IMR-90 (cell line): Measurements from ENCODE around the gene FANCG. TPM values are rescaled to one million over a fixed set of nuclear protein-coding genes. Genes with fewer than 3 reads are reported as not detected.

Source experiments
- ATAC-seq: fragments of 200-7000 bp; cut with Tn5 transposase; 2 replicates; pipeline ENCODE4 v1.9.1; 2020; ENCODE audit warnings: low read depth, mild to moderate bottlenecking, moderate library complexity
- BruUV-seq: library from RNA; stranded (reverse); fragments of 400-500 nt; replicated peaks from 2 replicates; lab custom pipeline; 2021; lab: Mats Ljungman, UMichigan
- CTCF ChIA-PET: fragments of 300-600 bp; formaldehyde crosslinking; extraction: SDS; loops from one replicate; lab custom pipeline; 2021; ENCODE audit warnings: antibody characterized with exemption; lab: Yijun Ruan, JAX
- POLR2A ChIA-PET: fragments of 300-600 bp; sonication (Branson Sonifier 250); formaldehyde crosslinking; loops from one replicate; lab custom pipeline; 2022; ENCODE audit warnings: antibody characterized with exemption; ENCODE audit not compliant: unreplicated experiment; lab: Charles Lee
- DNase-seq: peaks from one replicate; pipeline ENCODE4 v3.0.0; 2013
- H2AFZ ChIP-seq: replicated peaks from 2 replicates; pipeline ENCODE3; 2013; ENCODE audit warnings: low read length, mild to moderate bottlenecking; ENCODE audit not compliant: poor library complexity
- H2AK5ac ChIP-seq: 2 replicates; pipeline ENCODE4 v1.6.1; 2013; ENCODE audit warnings: low read depth, low read length, inconsistent platforms
- H2AK9ac ChIP-seq: replicated peaks from 2 replicates; pipeline ENCODE3; 2013; ENCODE audit warnings: mild to moderate bottlenecking, low read depth, low read length, moderate library complexity; ENCODE audit not compliant: poor library complexity
- H2BK120ac ChIP-seq: 2 replicates; pipeline ENCODE4 v1.6.1; 2013; ENCODE audit warnings: low read depth, low read length, inconsistent platforms
- H2BK15ac ChIP-seq: 3 replicates; pipeline ENCODE4 v1.6.1; 2013; ENCODE audit warnings: low read depth, low read length, inconsistent platforms
- H2BK20ac ChIP-seq: 2 replicates; pipeline ENCODE4 v1.6.1; 2013; ENCODE audit warnings: low read depth, mild to moderate bottlenecking, inconsistent platforms, low read length, moderate library complexity
- H2BK5ac ChIP-seq: 2 replicates; pipeline ENCODE4 v1.6.1; 2013; ENCODE audit warnings: mild to moderate bottlenecking, low read depth, low read length, inconsistent platforms; ENCODE audit not compliant: poor library complexity, severe bottlenecking
- H3K14ac ChIP-seq: replicated peaks from 2 replicates; pipeline ENCODE4 v1.6.1; 2013; ENCODE audit warnings: low read depth, low read length, inconsistent platforms
- H3K18ac ChIP-seq: 2 replicates; pipeline ENCODE4 v1.6.1; 2013; ENCODE audit warnings: low read depth, low read length, control low read depth
- H3K23ac ChIP-seq: 2 replicates; pipeline ENCODE4 v1.6.1; 2013; ENCODE audit warnings: low read depth, low read length, inconsistent platforms
- H3K27ac ChIP-seq: 2 replicates; pipeline ENCODE4 v1.5.1; 2013; ENCODE audit warnings: mild to moderate bottlenecking, control low read depth, low read length; ENCODE audit not compliant: insufficient read depth
- H3K27me3 ChIP-seq: 2 replicates; pipeline ENCODE4 v1.6.1; 2013; ENCODE audit warnings: low read length; ENCODE audit not compliant: control insufficient read depth, insufficient read depth
- H3K36me3 ChIP-seq: 2 replicates; pipeline ENCODE4 v1.6.1; 2013; ENCODE audit warnings: low read length, mixed read lengths; ENCODE audit not compliant: control insufficient read depth, insufficient read depth
- H3K4ac ChIP-seq: 2 replicates; pipeline ENCODE4 v1.6.1; 2013; ENCODE audit warnings: low read depth, low read length, inconsistent platforms
- H3K4me1 ChIP-seq: 2 replicates; pipeline ENCODE4 v1.6.1; 2013; ENCODE audit warnings: low read length, mixed read lengths; ENCODE audit not compliant: control insufficient read depth, insufficient read depth
- H3K4me2 ChIP-seq: 2 replicates; pipeline ENCODE4 v1.6.1; 2013; ENCODE audit warnings: low read depth, mild to moderate bottlenecking, control low read depth, low read length, moderate library complexity
- H3K4me3 ChIP-seq: 2 replicates; pipeline ENCODE4 v1.5.1; 2013; ENCODE audit warnings: low read depth, mild to moderate bottlenecking, control low read depth, low read length, moderate library complexity; ENCODE audit not compliant: insufficient read depth
- H3K56ac ChIP-seq: 2 replicates; pipeline ENCODE4 v1.6.1; 2013; ENCODE audit warnings: low read length, inconsistent platforms; ENCODE audit not compliant: insufficient read depth; ENCODE audit errors: extremely low read depth
- H3K79me1 ChIP-seq, 2 experiments: 2 replicates each; pipeline ENCODE4 v1.6.1; 2013; ENCODE audit warnings: low read length in 2 of 2, inconsistent platforms in 1 of 2, low read depth in 1 of 2
- H3K9ac ChIP-seq: 2 replicates; pipeline ENCODE4 v1.6.1; 2013; ENCODE audit warnings: low read depth, low read length, control low read depth
- H3K9me1 ChIP-seq: 2 replicates; pipeline ENCODE4 v1.6.1; 2013; ENCODE audit warnings: low read length, inconsistent platforms; ENCODE audit not compliant: insufficient read depth
- H3K9me3 ChIP-seq: 2 replicates; pipeline ENCODE4 v1.6.1; 2013; ENCODE audit warnings: low read length; ENCODE audit not compliant: control insufficient read depth, insufficient read depth
- H4K20me1 ChIP-seq: 2 replicates; pipeline ENCODE4 v1.6.1; 2013; ENCODE audit warnings: low read length, inconsistent platforms; ENCODE audit not compliant: insufficient read depth
- H4K5ac ChIP-seq: 2 replicates; pipeline ENCODE4 v1.6.1; 2013; ENCODE audit warnings: mild to moderate bottlenecking, low read depth, low read length, control low read depth
- H4K8ac ChIP-seq, 2 experiments: 2 replicates each; pipeline ENCODE4 v1.6.1; 2013; ENCODE audit warnings: low read depth in 2 of 2, low read length in 2 of 2, control low read depth in 1 of 2, inconsistent platforms in 1 of 2
- H4K91ac ChIP-seq: 2 replicates; pipeline ENCODE4 v1.6.1; 2013; ENCODE audit warnings: low read depth, low read length, inconsistent platforms; ENCODE audit not compliant: insufficient read depth
- BHLHE40 ChIP-seq: fragments of 150-350 bp; IDR thresholded peaks from 2 replicates; pipeline ENCODE4 v1.6.1; 2016; ENCODE audit warnings: mild to moderate bottlenecking, low read depth, low read length
- CEBPB ChIP-seq: IDR thresholded peaks from 2 replicates; pipeline ENCODE4 v1.6.1; 2012; ENCODE audit warnings: low read depth, low read length, improper control_type of control experiment
- MAFK ChIP-seq: IDR thresholded peaks from 2 replicates; pipeline ENCODE4 v1.6.1; 2012; ENCODE audit warnings: low read depth, low read length, improper control_type of control experiment
- NFE2L2 ChIP-seq: fragments of 150-350 bp; IDR thresholded peaks from 2 replicates; pipeline ENCODE4 v1.6.1; 2016; ENCODE audit warnings: low read depth, mild to moderate bottlenecking, low read length
- POLR2A ChIP-seq: IDR thresholded peaks from 2 replicates; pipeline ENCODE4 v1.6.1; 2012; ENCODE audit warnings: mild to moderate bottlenecking, low read depth, low read length
- RCOR1 ChIP-seq: IDR thresholded peaks from 2 replicates; pipeline ENCODE4 v1.6.1; 2012; ENCODE audit warnings: mild to moderate bottlenecking, low read length, improper control_type of control experiment; ENCODE audit not compliant: insufficient replicate concordance
- SMC3 ChIP-seq: fragments of 150-350 bp; IDR thresholded peaks from 2 replicates; pipeline ENCODE4 v1.6.1; 2016; ENCODE audit warnings: low read depth, mild to moderate bottlenecking, antibody characterized with exemption, low read length, moderate library complexity
- WGBS, 2 experiments: methylation state at CpG; one replicate each; pipeline versions ENCODE4 v1.1.5 to v1.1.7; 2013; ENCODE audit warnings: missing lambda C conversion rate in 2 of 2; ENCODE audit not compliant: insufficient read length in 1 of 2; ENCODE audit errors: extremely low coverage in 2 of 2; 5-methylcytosine and 5-hydroxymethylcytosine counted together
- dilution Hi-C: fragments of 300-500 bp; cut with HindIII; formaldehyde crosslinking; loops from one replicate; pipeline ENCODE4 v1.14.3; 2018; ENCODE audit warnings: low sequenced_read_pairs; ENCODE audit not compliant: unreplicated experiment
- in situ Hi-C: fragments of 300-500 bp; cut with MboI; formaldehyde crosslinking; loops from 3 replicates; pipeline ENCODE4 v1.14.3; 2019; ENCODE audit warnings: low sequenced_read_pairs, inconsistent platforms, mixed read lengths
- intact Hi-C: fragments of 100-400 bp; cut with micrococcal nuclease; formaldehyde crosslinking; loops from 2 replicates; pipeline ENCODE4 v1.10.0; 2022
- polyA plus RNA-seq, 3 experiments: library from polyadenylated mRNA; depleted of rRNA; stranded (reverse); fragments of >200 nt; gene quantifications; 2 replicates each; pipeline ENCODE4 v1.2.3, GENCODE V29; 2012; ENCODE audit warnings: low replicate concordance in 1 of 3
- total RNA-seq: library from RNA; depleted of rRNA; stranded (reverse); fragments of >200 nt; gene quantifications from 2 replicates; pipeline ENCODE4 v1.2.3, GENCODE V29; 2012
- TF ChIP-seq, protein P1 (sequence below): fragments of 150-350 bp; IDR thresholded peaks from 2 replicates; pipeline ENCODE4 v1.6.1; 2016; ENCODE audit warnings: low read depth, mild to moderate bottlenecking, low read length, moderate library complexity, borderline replicate concordance
- TF ChIP-seq, protein P2 (sequence below): conservative IDR thresholded peaks from 2 replicates; pipeline ENCODE4 v1.5.1; 2012; ENCODE audit warnings: mild to moderate bottlenecking, low read depth, low read length, improper control_type of control experiment
- TF ChIP-seq, protein P3 (sequence below): fragments of 150-350 bp; IDR thresholded peaks from 2 replicates; pipeline ENCODE4 v1.6.1; 2017; ENCODE audit warnings: mild to moderate bottlenecking, antibody characterized with exemption, low read length, low read depth

FANCG gene
- total and polyA plus RNA-seq, 2 of the 4 experiments (the other 2 are of a cell fraction) = 16.1 to 19.3 TPM

DNA sequence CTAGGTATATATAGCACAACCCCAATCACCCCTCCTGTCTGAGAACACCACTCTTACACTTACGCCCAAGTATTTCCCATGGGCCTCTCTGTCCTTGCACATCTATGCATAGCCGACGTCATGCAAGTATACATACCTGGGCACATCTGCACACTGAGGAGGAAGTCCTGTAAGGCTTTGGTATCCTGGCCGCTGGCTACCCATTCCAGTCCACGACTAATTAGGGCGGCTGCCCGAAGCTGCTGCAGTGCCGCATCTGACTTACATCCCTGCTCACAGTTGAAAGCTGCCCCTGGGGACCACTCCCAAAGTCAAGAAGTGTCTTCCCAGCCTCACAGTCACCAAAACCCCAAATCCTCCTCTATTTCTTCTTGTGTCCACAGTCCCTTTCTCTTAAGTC, 5.0 kb downstream of the FANCG start:
- DNase-seq = no peak
- POLR2A ChIA-PET = no interaction called here
- TF ChIP-seq, protein P1, sequence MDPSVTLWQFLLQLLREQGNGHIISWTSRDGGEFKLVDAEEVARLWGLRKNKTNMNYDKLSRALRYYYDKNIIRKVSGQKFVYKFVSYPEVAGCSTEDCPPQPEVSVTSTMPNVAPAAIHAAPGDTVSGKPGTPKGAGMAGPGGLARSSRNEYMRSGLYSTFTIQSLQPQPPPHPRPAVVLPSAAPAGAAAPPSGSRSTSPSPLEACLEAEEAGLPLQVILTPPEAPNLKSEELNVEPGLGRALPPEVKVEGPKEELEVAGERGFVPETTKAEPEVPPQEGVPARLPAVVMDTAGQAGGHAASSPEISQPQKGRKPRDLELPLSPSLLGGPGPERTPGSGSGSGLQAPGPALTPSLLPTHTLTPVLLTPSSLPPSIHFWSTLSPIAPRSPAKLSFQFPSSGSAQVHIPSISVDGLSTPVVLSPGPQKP = no peak
- TF ChIP-seq CEBPB (no peak), POLR2A (no peak), NFE2L2 (no peak), SMC3 (no peak), RCOR1 (no peak), MAFK (no peak), BHLHE40 (no peak)
- TF ChIP-seq, protein P2, sequence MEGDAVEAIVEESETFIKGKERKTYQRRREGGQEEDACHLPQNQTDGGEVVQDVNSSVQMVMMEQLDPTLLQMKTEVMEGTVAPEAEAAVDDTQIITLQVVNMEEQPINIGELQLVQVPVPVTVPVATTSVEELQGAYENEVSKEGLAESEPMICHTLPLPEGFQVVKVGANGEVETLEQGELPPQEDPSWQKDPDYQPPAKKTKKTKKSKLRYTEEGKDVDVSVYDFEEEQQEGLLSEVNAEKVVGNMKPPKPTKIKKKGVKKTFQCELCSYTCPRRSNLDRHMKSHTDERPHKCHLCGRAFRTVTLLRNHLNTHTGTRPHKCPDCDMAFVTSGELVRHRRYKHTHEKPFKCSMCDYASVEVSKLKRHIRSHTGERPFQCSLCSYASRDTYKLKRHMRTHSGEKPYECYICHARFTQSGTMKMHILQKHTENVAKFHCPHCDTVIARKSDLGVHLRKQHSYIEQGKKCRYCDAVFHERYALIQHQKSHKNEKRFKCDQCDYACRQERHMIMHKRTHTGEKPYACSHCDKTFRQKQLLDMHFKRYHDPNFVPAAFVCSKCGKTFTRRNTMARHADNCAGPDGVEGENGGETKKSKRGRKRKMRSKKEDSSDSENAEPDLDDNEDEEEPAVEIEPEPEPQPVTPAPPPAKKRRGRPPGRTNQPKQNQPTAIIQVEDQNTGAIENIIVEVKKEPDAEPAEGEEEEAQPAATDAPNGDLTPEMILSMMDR = no peak
- TF ChIP-seq, protein P3, sequence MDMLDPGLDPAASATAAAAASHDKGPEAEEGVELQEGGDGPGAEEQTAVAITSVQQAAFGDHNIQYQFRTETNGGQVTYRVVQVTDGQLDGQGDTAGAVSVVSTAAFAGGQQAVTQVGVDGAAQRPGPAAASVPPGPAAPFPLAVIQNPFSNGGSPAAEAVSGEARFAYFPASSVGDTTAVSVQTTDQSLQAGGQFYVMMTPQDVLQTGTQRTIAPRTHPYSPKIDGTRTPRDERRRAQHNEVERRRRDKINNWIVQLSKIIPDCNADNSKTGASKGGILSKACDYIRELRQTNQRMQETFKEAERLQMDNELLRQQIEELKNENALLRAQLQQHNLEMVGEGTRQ = no peak
- Histone ChIP-seq H4K20me1 (peaks cover 27% of the 10 kb centered on the region), H4K91ac (no peak overlapping the region), H3K4me2 (no peak overlapping the region), H4K5ac (no peak overlapping the region), H3K79me1 (peaks cover 14 to 63% of the 10 kb centered on the region in 2 experiments; a peak in 3 of 4 replicates), H3K27me3 (no peaks in the 10 kb centered on the region), H3K14ac (no peak overlapping the region), H3K4me3 (no peak overlapping the region), H2BK15ac (no peak overlapping the region), H3K56ac (no peak overlapping the region), H2BK20ac (no peak overlapping the region), H3K18ac (no peak overlapping the region), H3K9me3 (no peaks in the 10 kb centered on the region), H3K9ac (no peak overlapping the region), H3K9me1 (peaks cover 23% of the 10 kb centered on the region), H3K36me3 (no peaks in the 10 kb centered on the region; the same call in 1 of the 2 replicates), H3K23ac (no peak overlapping the region), H2BK5ac (no peak overlapping the region), H2AK9ac (no peak overlapping the region), H3K4ac (no peak overlapping the region), H2BK120ac (no peak overlapping the region), H3K27ac (no peak overlapping the region), H2AFZ (no peak overlapping the region), H4K8ac (no peak overlapping the region), H3K4me1 (peaks cover 15% of the 10 kb centered on the region), H2AK5ac (no peak overlapping the region)
- no peak for ATAC-seq
- no TSS peak for BruUV-seq
- CTCF ChIA-PET = no interaction called here
- in situ Hi-C loops = no loop called here
- dilution Hi-C loops = no loop called here
- intact Hi-C loops = loop anchor here (10.0 kb wide), 1 partner anchor 310 kb away; no protein-coding TSS in a partner anchor
- no CpG with 5 or more reads among the region's 8 CpGs for WGBS, 2 experiments
